Epithelial cell of alveolus of lung (primary cell): ENCODE measurements around the gene LGMN. TPM values are rescaled to one million over a fixed set of nuclear protein-coding genes. Genes with fewer than 3 reads are reported as not detected.

ENCODE experiments used
- total RNA-seq: library from RNA; depleted of rRNA; stranded (reverse); fragments of >200 nt; gene quantifications from 2 replicates; pipeline ENCODE4 v1.2.1, GENCODE V29; 2015

Gene LGMN
- 30.3 and 33.2 TPM in 2 replicates for total RNA-seq

DNA sequence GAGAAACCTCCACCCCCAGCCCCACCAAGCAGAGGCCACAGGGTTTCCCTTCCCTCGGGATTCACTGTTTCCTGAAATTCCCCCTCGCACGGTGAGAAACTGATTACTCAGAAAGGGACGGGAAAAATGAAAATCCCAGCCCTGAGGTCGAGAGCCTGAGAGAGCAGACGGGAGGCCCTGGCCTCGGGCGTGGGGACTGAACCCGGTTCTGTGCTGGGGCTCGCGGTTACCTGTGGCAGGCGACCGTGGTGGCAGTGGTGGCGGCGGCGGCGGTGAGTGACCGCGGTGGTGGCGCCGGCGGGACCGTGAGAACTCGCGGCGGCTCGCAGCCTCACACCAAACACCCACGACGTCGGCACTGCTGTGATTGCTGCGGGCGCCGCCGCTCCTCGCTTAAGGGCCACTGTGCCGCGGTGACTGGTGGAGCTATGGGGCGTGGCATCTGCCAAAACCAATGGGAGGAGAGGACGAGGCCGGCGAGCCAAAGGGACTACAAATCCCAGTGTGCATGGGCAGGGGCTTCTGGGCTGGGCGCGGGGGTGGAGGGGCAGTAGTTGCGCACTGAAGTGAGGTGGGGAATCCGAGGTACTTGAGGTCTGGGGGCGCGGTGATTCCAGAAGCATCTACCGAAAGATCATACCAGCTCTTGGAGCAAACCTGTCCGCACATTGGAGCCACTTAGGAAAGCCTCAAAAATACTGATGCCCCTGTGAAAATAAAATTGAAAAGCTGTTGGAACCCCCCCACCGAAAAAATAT is at the start of gene LGMN:
Gene LGMN (minus strand): TSS at position 369 of the 758 bp plus-strand sequence. CDS start 15,841 bp downstream, outside the sequence.

DNA sequence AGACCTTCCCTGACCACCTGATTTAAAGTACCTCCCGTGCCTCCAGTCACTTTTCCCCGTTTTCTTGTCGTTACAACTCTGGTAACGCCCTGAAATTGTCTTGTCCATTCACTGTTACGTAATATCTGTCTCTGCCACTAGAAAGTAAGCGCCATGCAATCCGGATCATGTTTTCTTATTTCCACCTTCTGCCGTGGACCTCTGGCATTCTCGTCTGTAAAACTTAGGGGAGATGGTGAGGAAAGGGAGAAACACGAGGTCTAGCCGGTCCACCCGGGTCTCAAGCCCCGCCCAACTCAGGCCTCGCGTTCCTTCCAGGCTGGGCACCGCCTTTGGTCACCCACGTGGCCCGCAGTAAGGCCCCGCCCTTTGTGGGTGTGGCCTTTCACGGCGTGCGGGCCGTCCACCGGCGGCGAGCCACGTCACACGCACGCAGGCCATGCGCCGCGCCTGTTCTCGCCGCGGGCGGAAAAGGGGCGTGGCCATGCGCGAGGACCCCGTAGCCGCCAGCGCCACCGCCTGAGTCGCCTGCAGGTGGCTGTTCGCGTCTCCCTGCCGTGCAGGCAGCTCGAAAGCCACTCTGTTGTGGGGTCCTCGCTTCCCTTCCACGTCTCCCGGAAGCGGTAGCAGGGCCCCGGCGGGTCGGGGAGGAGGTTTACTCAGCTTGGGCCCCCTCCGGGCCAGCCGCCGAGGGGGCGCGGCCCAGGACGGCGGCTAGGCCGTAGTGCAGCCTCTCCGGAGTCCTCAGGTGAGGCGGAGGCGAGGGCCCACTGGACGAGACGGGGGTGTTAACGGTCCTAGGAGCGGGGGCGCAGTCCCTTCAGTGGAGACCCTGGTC is 45.5 kb upstream of the LGMN start, which contains the start of gene GOLGA5:
Gene GOLGA5 (plus strand): TSS at position 597 of the 838 bp plus-strand sequence. CDS start 3,133 bp downstream, outside the sequence.

Other genes with a start within 250 kb of the LGMN start
- 7.0 and 9.1 TPM in 2 replicates for gene RIN3, start 234.8 kb downstream of the LGMN start, total RNA-seq
- gene GOLGA5, start 45.7 kb upstream of the LGMN start, total RNA-seq: 36.7 and 40.1 TPM in 2 replicates
- not detected in 2 replicates for gene CHGA, start 174.5 kb upstream of the LGMN start, total RNA-seq